ENCODE measurements around the gene MAGEA11.

- TF ChIP-seq CTCF (conservative IDR thresholded peaks at IDR 0.05; ENCODE audit: low read length) (no peak), EZH2phosphoT487 (IDR thresholded peaks at IDR 0.05; ENCODE audit: borderline replicate concordance) (no peak)
These were observed 23.3 kb upstream of the MAGEA11 start for GRCh38 chrX:149688552-149688951.
